ENCODE results near the gene ARMH1.
A peak's percentile ranks its signal among the peaks of the same experiment; 100 is the strongest.

Gene ARMH1

GRCh38 chr1:44647896-44648295, 26.6 kb upstream of the ARMH1 start:
- Histone ChIP-seq H3K79me1 (ENCODE audit: low read length) (peaks cover 1% of the 10 kb centered on the region), H3K4ac (ENCODE audit: low read depth, low read length) (no peak overlapping the region), H2BK120ac (ENCODE audit: low read depth, low read length) (no peak overlapping the region), H2AK5ac (ENCODE audit: low read length) (no peak overlapping the region), H3K4me3 (ENCODE audit: low read length) (no peak overlapping the region), H2BK5ac (ENCODE audit: low read length) (no peak overlapping the region), H2BK15ac (replicated peaks; ENCODE audit: low read depth) (no peak overlapping the region), H3K18ac (ENCODE audit: low read length) (no peak overlapping the region), H4K8ac (ENCODE audit: low read depth, low read length) (no peak overlapping the region), H3K56ac (ENCODE audit: low read length) (no peak overlapping the region), H3K79me2 (ENCODE audit: control insufficient read depth, insufficient read depth, low read length) (no peaks in the 10 kb centered on the region), H3K4me1 (ENCODE audit: control insufficient read depth, low read depth, low read length) (no peaks in the 10 kb centered on the region), H3K4me2 (ENCODE audit: low read length) (no peak overlapping the region), H3K27ac (ENCODE audit: low read depth, low read length) (no peak overlapping the region), H3K27me3 (ENCODE audit: insufficient read depth, low read length, poor library complexity) (no peaks in the 10 kb centered on the region), H3K9ac (ENCODE audit: low read length) (no peak overlapping the region), H3K23ac (ENCODE audit: low read length) (no peak overlapping the region), H4K5ac (ENCODE audit: low read length) (no peak overlapping the region), H3K36me3 (ENCODE audit: control insufficient read depth, insufficient read depth, low read length) (peaks cover 7% of the 10 kb centered on the region)
- no CpG with 5 or more reads among the region's 2 CpGs for WGBS (ENCODE audit: extremely low coverage, insufficient coverage, low lambda C conversion rate)
- no peak for DNase-seq

- Histone ChIP-seq H4K5ac (ENCODE audit: low read length) (no peak overlapping the region), H3K4me1 (ENCODE audit: control insufficient read depth, low read depth, low read length) (no peaks in the 10 kb centered on the region)
- DNase-seq, result no peak
Observed at GRCh38 chr1:44648529-44649250, 25.8 kb upstream of the ARMH1 start.

GRCh38 chr1:44649788-44650158, 24.7 kb upstream of the ARMH1 start:
- Histone ChIP-seq H3K56ac (ENCODE audit: low read length) (no peak overlapping the region), H3K36me3 (ENCODE audit: control insufficient read depth, insufficient read depth, low read length) (no peaks in the 10 kb centered on the region)
- DNase-seq, result no peak

More at GRCh38 chr1:44648529-44649250, 25.8 kb upstream of the ARMH1 start:
- Histone ChIP-seq H2BK120ac (ENCODE audit: low read depth, low read length) (no peak overlapping the region), H3K79me1 (ENCODE audit: low read length) (no peaks in the 10 kb centered on the region), H3K4ac (ENCODE audit: low read depth, low read length) (no peak overlapping the region), H3K4me3 (ENCODE audit: low read length) (no peak overlapping the region), H2BK15ac (replicated peaks; ENCODE audit: low read depth) (no peak overlapping the region), H3K27ac (ENCODE audit: low read depth, low read length) (no peak overlapping the region), H3K4me2 (ENCODE audit: low read length) (no peak overlapping the region), H3K56ac (ENCODE audit: low read length) (no peak overlapping the region), H2AK5ac (ENCODE audit: low read length) (no peak overlapping the region), H3K23ac (ENCODE audit: low read length) (no peak overlapping the region), H3K79me2 (ENCODE audit: control insufficient read depth, insufficient read depth, low read length) (no peaks in the 10 kb centered on the region), H3K9ac (ENCODE audit: low read length) (no peak overlapping the region), H3K27me3 (ENCODE audit: insufficient read depth, low read length, poor library complexity) (no peaks in the 10 kb centered on the region), H3K36me3 (ENCODE audit: control insufficient read depth, insufficient read depth, low read length) (peaks cover 2% of the 10 kb centered on the region), H2BK5ac (ENCODE audit: low read length) (no peak overlapping the region), H4K8ac (ENCODE audit: low read depth, low read length) (no peak overlapping the region), H3K18ac (ENCODE audit: low read length) (no peak overlapping the region)
- no CpG with 5 or more reads among the region's 13 CpGs for WGBS (ENCODE audit: extremely low coverage, insufficient coverage, low lambda C conversion rate)

GRCh38 chr1:44650159-44650831, 24.2 kb upstream of the ARMH1 start:
- no peaks in the 10 kb centered on the region for H3K27me3 ChIP-seq (ENCODE audit: insufficient read depth, low read length, poor library complexity)
- H4K8ac ChIP-seq (ENCODE audit: low read depth, low read length), result no peak overlapping the region
- H2BK5ac ChIP-seq (ENCODE audit: low read length), result no peak overlapping the region
- H3K4me1 ChIP-seq (ENCODE audit: control insufficient read depth, low read depth, low read length), result no peaks in the 10 kb centered on the region
- H2BK15ac ChIP-seq (replicated peaks; ENCODE audit: low read depth), result no peak overlapping the region
- no peaks in the 10 kb centered on the region for H3K36me3 ChIP-seq (ENCODE audit: control insufficient read depth, insufficient read depth, low read length)
- no peak overlapping the region for H3K18ac ChIP-seq (ENCODE audit: low read length)
- H3K79me1 ChIP-seq (ENCODE audit: low read length), result no peaks in the 10 kb centered on the region
- H3K4me2 ChIP-seq (ENCODE audit: low read length), result no peak overlapping the region
- H3K4me3 ChIP-seq (ENCODE audit: low read length), result no peak overlapping the region
- no peak overlapping the region for H3K4ac ChIP-seq (ENCODE audit: low read depth, low read length)
- H2AK5ac ChIP-seq (ENCODE audit: low read length), result no peak overlapping the region
- no CpG with 5 or more reads among the region's 23 CpGs for WGBS (ENCODE audit: extremely low coverage, insufficient coverage, low lambda C conversion rate)
- no peak overlapping the region for H3K9ac ChIP-seq (ENCODE audit: low read length)
- H3K79me2 ChIP-seq (ENCODE audit: control insufficient read depth, insufficient read depth, low read length), result no peaks in the 10 kb centered on the region
- H3K23ac ChIP-seq (ENCODE audit: low read length), result no peak overlapping the region
- peak; percentile 19 for DNase-seq
- H2BK120ac ChIP-seq (ENCODE audit: low read depth, low read length), result no peak overlapping the region
- H3K27ac ChIP-seq (ENCODE audit: low read depth, low read length), result no peak overlapping the region
- H4K5ac ChIP-seq (ENCODE audit: low read length), result no peak overlapping the region
- H3K56ac ChIP-seq (ENCODE audit: low read length), result no peak overlapping the region

More at GRCh38 chr1:44649788-44650158, 24.7 kb upstream of the ARMH1 start:
- no peaks in the 10 kb centered on the region for H3K27me3 ChIP-seq (ENCODE audit: insufficient read depth, low read length, poor library complexity)
- no peak overlapping the region for H2BK120ac ChIP-seq (ENCODE audit: low read depth, low read length)
- H3K23ac ChIP-seq (ENCODE audit: low read length), result no peak overlapping the region
- H2BK5ac ChIP-seq (ENCODE audit: low read length), result no peak overlapping the region
- WGBS (ENCODE audit: extremely low coverage, insufficient coverage, low lambda C conversion rate), result no CpG with 5 or more reads among the region's 13 CpGs
- H3K4me2 ChIP-seq (ENCODE audit: low read length), result no peak overlapping the region
- no peak overlapping the region for H3K9ac ChIP-seq (ENCODE audit: low read length)
- H3K79me2 ChIP-seq (ENCODE audit: control insufficient read depth, insufficient read depth, low read length), result no peaks in the 10 kb centered on the region
- H4K8ac ChIP-seq (ENCODE audit: low read depth, low read length), result no peak overlapping the region
- no peak overlapping the region for H3K27ac ChIP-seq (ENCODE audit: low read depth, low read length)
- no peak overlapping the region for H3K18ac ChIP-seq (ENCODE audit: low read length)
- no peaks in the 10 kb centered on the region for H3K4me1 ChIP-seq (ENCODE audit: control insufficient read depth, low read depth, low read length)
- no peak overlapping the region for H4K5ac ChIP-seq (ENCODE audit: low read length)
- no peak overlapping the region for H3K4me3 ChIP-seq (ENCODE audit: low read length)
- H3K79me1 ChIP-seq (ENCODE audit: low read length), result no peaks in the 10 kb centered on the region
- no peak overlapping the region for H3K4ac ChIP-seq (ENCODE audit: low read depth, low read length)
- H2AK5ac ChIP-seq (ENCODE audit: low read length), result no peak overlapping the region
- H2BK15ac ChIP-seq (replicated peaks; ENCODE audit: low read depth), result no peak overlapping the region

GRCh38 chr1:44651069-44651468, 23.4 kb upstream of the ARMH1 start:
- Histone ChIP-seq H3K79me2 (ENCODE audit: control insufficient read depth, insufficient read depth, low read length) (no peaks in the 10 kb centered on the region), H3K4me1 (ENCODE audit: control insufficient read depth, low read depth, low read length) (no peaks in the 10 kb centered on the region), H4K8ac (ENCODE audit: low read depth, low read length) (no peak overlapping the region), H3K9ac (ENCODE audit: low read length) (no peak overlapping the region), H3K27me3 (ENCODE audit: insufficient read depth, low read length, poor library complexity) (no peaks in the 10 kb centered on the region), H2AK5ac (ENCODE audit: low read length) (no peak overlapping the region), H2BK15ac (replicated peaks; ENCODE audit: low read depth) (no peak overlapping the region), H3K36me3 (ENCODE audit: control insufficient read depth, insufficient read depth, low read length) (no peaks in the 10 kb centered on the region), H3K4me2 (ENCODE audit: low read length) (no peak overlapping the region), H3K56ac (ENCODE audit: low read length) (no peak overlapping the region), H2BK120ac (ENCODE audit: low read depth, low read length) (no peak overlapping the region), H3K18ac (ENCODE audit: low read length) (no peak overlapping the region), H2BK5ac (ENCODE audit: low read length) (no peak overlapping the region), H3K79me1 (ENCODE audit: low read length) (no peaks in the 10 kb centered on the region), H3K27ac (ENCODE audit: low read depth, low read length) (no peak overlapping the region), H3K23ac (ENCODE audit: low read length) (no peak overlapping the region), H3K4me3 (ENCODE audit: low read length) (no peak overlapping the region), H4K5ac (ENCODE audit: low read length) (no peak overlapping the region), H3K4ac (ENCODE audit: low read depth, low read length) (no peak overlapping the region)
- no CpG with 5 or more reads among the region's 8 CpGs for whole genome bisulfite sequencing (ENCODE audit: extremely low coverage, insufficient coverage, low lambda C conversion rate)
- no peak for DNase-seq
